ENCODE results near the gene PTTG1IP2.

Gene PTTG1IP2

GRCh38 chr7:90432752-90433151, 36.7 kb upstream of the PTTG1IP2 start:
- no peak for TF ChIP-seq TAF1 (IDR thresholded peaks at IDR 0.05; ENCODE audit: borderline replicate concordance, insufficient read depth, low read length)
- no peak for TF ChIP-seq SIN3A (IDR thresholded peaks at IDR 0.05; ENCODE audit: borderline replicate concordance, insufficient read depth, low read length)
- no peak for TF ChIP-seq POLR2AphosphoS5 (IDR thresholded peaks at IDR 0.05; ENCODE audit: low read depth, low read length)
- TF ChIP-seq FOXP2 (optimal IDR thresholded peaks at IDR 0.05; ENCODE audit: borderline replicate concordance, extremely low read depth, extremely low read length, insufficient read depth), result no peak
- no peak for TF ChIP-seq REST (IDR thresholded peaks at IDR 0.05; ENCODE audit: insufficient read depth in 1 of 2, low read depth in 2 of 2, low read length in 2 of 2)

GRCh38 chr7:90433221-90433620, 36.2 kb upstream of the PTTG1IP2 start:
- TF ChIP-seq SIN3A (IDR thresholded peaks at IDR 0.05; ENCODE audit: borderline replicate concordance, insufficient read depth, low read length) (no peak), POLR2AphosphoS5 (IDR thresholded peaks at IDR 0.05; ENCODE audit: low read depth, low read length) (no peak), FOXP2 (optimal IDR thresholded peaks at IDR 0.05; ENCODE audit: borderline replicate concordance, extremely low read depth, extremely low read length, insufficient read depth) (no peak), REST (IDR thresholded peaks at IDR 0.05; ENCODE audit: insufficient read depth in 1 of 2, low read depth in 2 of 2, low read length in 2 of 2) (no peak), TAF1 (IDR thresholded peaks at IDR 0.05; ENCODE audit: borderline replicate concordance, insufficient read depth, low read length) (no peak)

GRCh38 chr7:90445633-90446032, 23.8 kb upstream of the PTTG1IP2 start:
- TF ChIP-seq FOXP2 (optimal IDR thresholded peaks at IDR 0.05; ENCODE audit: borderline replicate concordance, extremely low read depth, extremely low read length, insufficient read depth), result no peak
- no peak for TF ChIP-seq TAF1 (IDR thresholded peaks at IDR 0.05; ENCODE audit: borderline replicate concordance, insufficient read depth, low read length)
- TF ChIP-seq POLR2AphosphoS5 (IDR thresholded peaks at IDR 0.05; ENCODE audit: low read depth, low read length), result no peak
- no peak for TF ChIP-seq REST (IDR thresholded peaks at IDR 0.05; ENCODE audit: insufficient read depth in 1 of 2, low read depth in 2 of 2, low read length in 2 of 2)
- no peak for TF ChIP-seq SIN3A (IDR thresholded peaks at IDR 0.05; ENCODE audit: borderline replicate concordance, insufficient read depth, low read length)

DNA sequence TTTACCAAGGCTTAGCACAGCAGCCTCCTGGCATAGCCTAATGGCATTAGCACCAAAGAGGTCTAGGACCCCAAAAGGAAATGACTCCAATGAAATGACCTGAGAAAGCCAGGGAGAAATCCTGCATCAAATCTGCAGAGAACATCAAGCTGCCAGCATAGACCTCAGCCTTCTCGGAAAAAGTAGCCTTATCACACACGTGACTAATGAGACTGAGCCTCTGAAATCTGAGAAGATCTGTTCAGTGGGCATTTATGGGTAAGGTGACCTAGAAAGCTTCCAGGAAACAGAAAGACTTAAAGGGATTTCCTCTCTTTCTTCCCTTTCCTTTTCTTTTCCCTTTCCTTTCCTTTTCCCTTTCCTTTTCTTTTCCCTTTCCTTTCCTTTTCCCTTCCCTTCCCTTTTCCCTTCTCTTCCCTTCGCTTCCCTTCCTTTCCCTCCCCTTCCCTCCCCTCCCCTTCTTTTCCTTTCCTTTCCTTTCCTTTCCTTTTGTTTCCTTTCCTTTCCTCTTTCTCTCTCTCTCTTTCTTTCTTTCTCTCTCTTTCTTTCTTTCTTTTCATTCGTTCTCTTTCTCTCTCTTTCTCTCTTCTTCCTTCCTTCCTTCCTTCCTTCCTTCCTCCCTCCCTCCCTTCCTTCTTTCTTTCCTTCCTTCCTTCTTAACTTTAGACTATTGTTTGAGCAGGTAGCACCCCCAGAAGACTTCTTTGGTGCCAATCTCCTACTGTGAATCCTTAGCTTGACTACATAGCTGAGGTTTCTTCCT, 23.1 kb upstream of the PTTG1IP2 start:
- TF ChIP-seq FOXP2 (optimal IDR thresholded peaks at IDR 0.05; ENCODE audit: borderline replicate concordance, extremely low read depth, extremely low read length, insufficient read depth) (no peak), POLR2AphosphoS5 (IDR thresholded peaks at IDR 0.05; ENCODE audit: low read depth, low read length) (no peak), SIN3A (IDR thresholded peaks at IDR 0.05; ENCODE audit: borderline replicate concordance, insufficient read depth, low read length) (no peak), TAF1 (IDR thresholded peaks at IDR 0.05; ENCODE audit: borderline replicate concordance, insufficient read depth, low read length) (no peak), REST (IDR thresholded peaks at IDR 0.05; ENCODE audit: insufficient read depth in 1 of 2, low read depth in 2 of 2, low read length in 2 of 2) (no peak)
